Measurements from ENCODE around the gene C1QTNF8.
A peak's percentile ranks its signal among the peaks of the same experiment; 100 is the strongest.

DNA sequence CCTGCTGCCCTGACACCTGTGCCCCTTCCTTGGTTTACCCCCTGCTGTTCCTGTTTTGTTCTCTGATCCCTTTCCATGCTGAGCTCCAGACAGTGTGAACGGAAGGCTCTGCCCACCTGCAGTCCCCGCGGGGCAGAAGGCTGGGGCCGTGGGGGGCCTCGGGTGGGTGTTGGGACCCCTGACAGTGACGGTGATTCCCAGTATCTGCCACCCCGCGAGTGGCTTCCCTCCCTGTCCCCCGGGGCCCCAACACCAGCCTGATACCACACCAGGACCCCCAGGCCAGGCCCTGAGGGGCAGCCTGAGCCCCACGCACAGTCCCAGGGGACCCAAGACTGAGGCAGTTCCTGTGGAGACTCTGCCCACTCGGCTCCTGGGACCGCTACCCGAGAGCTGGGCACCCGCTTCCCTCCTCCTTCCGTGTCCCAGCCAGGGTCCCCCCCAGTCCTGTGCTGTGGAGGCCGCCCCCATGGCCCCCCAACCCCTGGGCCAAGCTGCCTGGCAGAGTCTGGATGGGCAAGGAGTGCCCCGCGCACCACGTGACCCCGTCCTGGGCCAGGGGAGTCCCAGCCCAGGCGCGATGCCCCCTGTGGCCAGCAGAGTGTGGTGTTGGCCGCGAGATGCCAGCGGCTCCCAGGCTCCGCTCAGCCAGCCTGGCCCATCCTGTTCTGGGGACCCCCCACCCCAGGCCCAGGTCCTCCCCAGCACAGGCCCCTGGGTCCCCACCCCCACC is 10.0 kb upstream of the C1QTNF8 start:
- TF ChIP-seq, protein P1, sequence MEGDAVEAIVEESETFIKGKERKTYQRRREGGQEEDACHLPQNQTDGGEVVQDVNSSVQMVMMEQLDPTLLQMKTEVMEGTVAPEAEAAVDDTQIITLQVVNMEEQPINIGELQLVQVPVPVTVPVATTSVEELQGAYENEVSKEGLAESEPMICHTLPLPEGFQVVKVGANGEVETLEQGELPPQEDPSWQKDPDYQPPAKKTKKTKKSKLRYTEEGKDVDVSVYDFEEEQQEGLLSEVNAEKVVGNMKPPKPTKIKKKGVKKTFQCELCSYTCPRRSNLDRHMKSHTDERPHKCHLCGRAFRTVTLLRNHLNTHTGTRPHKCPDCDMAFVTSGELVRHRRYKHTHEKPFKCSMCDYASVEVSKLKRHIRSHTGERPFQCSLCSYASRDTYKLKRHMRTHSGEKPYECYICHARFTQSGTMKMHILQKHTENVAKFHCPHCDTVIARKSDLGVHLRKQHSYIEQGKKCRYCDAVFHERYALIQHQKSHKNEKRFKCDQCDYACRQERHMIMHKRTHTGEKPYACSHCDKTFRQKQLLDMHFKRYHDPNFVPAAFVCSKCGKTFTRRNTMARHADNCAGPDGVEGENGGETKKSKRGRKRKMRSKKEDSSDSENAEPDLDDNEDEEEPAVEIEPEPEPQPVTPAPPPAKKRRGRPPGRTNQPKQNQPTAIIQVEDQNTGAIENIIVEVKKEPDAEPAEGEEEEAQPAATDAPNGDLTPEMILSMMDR (tag by site-specific recombination; IDR thresholded peaks at IDR 0.05) = peak; percentile 84
- TF ChIP-seq KLF16 (tag by site-specific recombination; IDR thresholded peaks at IDR 0.05) = no peak
- no peak for TF ChIP-seq KLF10 (tag by site-specific recombination; IDR thresholded peaks at IDR 0.05)
- TF ChIP-seq ZNF133 (tag by site-specific recombination; IDR thresholded peaks at IDR 0.05) = no peak
- no peak for TF ChIP-seq ZNF416 (tag by site-specific recombination; IDR thresholded peaks at IDR 0.05)
- no peak for TF ChIP-seq TCF7L2 (IDR thresholded peaks at IDR 0.05; ENCODE audit: borderline replicate concordance, low read depth, low read length)
- TF ChIP-seq ZBTB7A (tag by site-specific recombination; IDR thresholded peaks at IDR 0.05; ENCODE audit: low read depth) = 0 out of 2 replicates have a peak, but pooled peaks have one; percentile 7
- no peak for TF ChIP-seq SP2 (tag by site-specific recombination; IDR thresholded peaks at IDR 0.05)
